ENCODE results near the gene GAL3ST2.
"Not testable (repeated sequence)": the region's sequence is repeated elsewhere in the genome, so short reads cannot be mapped to it uniquely, and the experiment has no call there.

The GAL3ST2 gene

GRCh38 chr2:241753493-241753892 is 23.1 kb upstream of the GAL3ST2 start:
- ATAC-seq (ENCODE audit: low read depth) (no peak), DNase-seq (ENCODE audit: low spot score) (no peak)
- no peak overlapping the region for H3K4me3 ChIP-seq (ENCODE audit: severe bottlenecking)
- peaks cover 13% of the 10 kb centered on the region for H3K36me3 ChIP-seq (ENCODE audit: low read depth)
- H3K9me3 ChIP-seq (ENCODE audit: severe bottlenecking) = no peaks in the 10 kb centered on the region
- H3K27ac ChIP-seq (ENCODE audit: poor library complexity, severe bottlenecking) = no peak overlapping the region
- TF ChIP-seq CTCF (IDR thresholded peaks at IDR 0.05; ENCODE audit: poor library complexity, severe bottlenecking) = no peak
- no peaks in the 10 kb centered on the region for H3K27me3 ChIP-seq (ENCODE audit: insufficient read depth, poor library complexity, severe bottlenecking)
- no peaks in the 10 kb centered on the region for H3K4me1 ChIP-seq (ENCODE audit: insufficient read depth, poor library complexity, severe bottlenecking)

- Histone ChIP-seq H3K27me3 (ENCODE audit: insufficient read depth, poor library complexity, severe bottlenecking) (no peaks in the 10 kb centered on the region), H3K4me3 (ENCODE audit: severe bottlenecking) (no peak overlapping the region), H3K9me3 (ENCODE audit: severe bottlenecking) (no peaks in the 10 kb centered on the region), H3K27ac (ENCODE audit: poor library complexity, severe bottlenecking) (no peak overlapping the region), H3K36me3 (ENCODE audit: low read depth) (peaks cover 13% of the 10 kb centered on the region), H3K4me1 (ENCODE audit: insufficient read depth, poor library complexity, severe bottlenecking) (no peaks in the 10 kb centered on the region)
- no peak for TF ChIP-seq CTCF (IDR thresholded peaks at IDR 0.05; ENCODE audit: poor library complexity, severe bottlenecking)
- DNase-seq (ENCODE audit: low spot score) = no peak
- no peak for ATAC-seq (ENCODE audit: low read depth)
Measured at GRCh38 chr2:241754042-241754441, 22.6 kb upstream of the GAL3ST2 start.

- ATAC-seq (ENCODE audit: low read depth) = no peak
- Histone ChIP-seq H3K4me3 (ENCODE audit: severe bottlenecking) (no peak overlapping the region), H3K27ac (ENCODE audit: poor library complexity, severe bottlenecking) (no peak overlapping the region), H3K27me3 (ENCODE audit: insufficient read depth, poor library complexity, severe bottlenecking) (no peaks in the 10 kb centered on the region), H3K36me3 (ENCODE audit: low read depth) (peaks cover 17% of the 10 kb centered on the region), H3K9me3 (ENCODE audit: severe bottlenecking) (no peaks in the 10 kb centered on the region), H3K4me1 (ENCODE audit: insufficient read depth, poor library complexity, severe bottlenecking) (no peaks in the 10 kb centered on the region)
- TF ChIP-seq CTCF (IDR thresholded peaks at IDR 0.05; ENCODE audit: poor library complexity, severe bottlenecking) = no peak
- no peak for DNase-seq (ENCODE audit: low spot score)
Measured at GRCh38 chr2:241755166-241755565, 21.5 kb upstream of the GAL3ST2 start.

GRCh38 chr2:241755777-241756176 is 20.8 kb upstream of the GAL3ST2 start:
- no peaks in the 10 kb centered on the region for H3K9me3 ChIP-seq (ENCODE audit: severe bottlenecking)
- no peak for TF ChIP-seq CTCF (IDR thresholded peaks at IDR 0.05; ENCODE audit: poor library complexity, severe bottlenecking)
- DNase-seq (ENCODE audit: low spot score) = no peak
- H3K4me3 ChIP-seq (ENCODE audit: severe bottlenecking) = no peak overlapping the region
- H3K36me3 ChIP-seq (ENCODE audit: low read depth) = peaks cover 19% of the 10 kb centered on the region
- no peaks in the 10 kb centered on the region for H3K4me1 ChIP-seq (ENCODE audit: insufficient read depth, poor library complexity, severe bottlenecking)
- ATAC-seq (ENCODE audit: low read depth) = no peak
- H3K27ac ChIP-seq (ENCODE audit: poor library complexity, severe bottlenecking) = no peak overlapping the region
- no peaks in the 10 kb centered on the region for H3K27me3 ChIP-seq (ENCODE audit: insufficient read depth, poor library complexity, severe bottlenecking)

GRCh38 chr2:241759067-241759807 is 17.4 kb upstream of the GAL3ST2 start:
- H3K4me1 ChIP-seq (ENCODE audit: insufficient read depth, poor library complexity, severe bottlenecking) = no peaks in the 10 kb centered on the region
- DNase-seq (ENCODE audit: low spot score) (no peak), ATAC-seq (ENCODE audit: low read depth) (no peak)
- H3K9me3 ChIP-seq (ENCODE audit: severe bottlenecking) = no peaks in the 10 kb centered on the region
- TF ChIP-seq CTCF (IDR thresholded peaks at IDR 0.05; ENCODE audit: poor library complexity, severe bottlenecking) = no peak
- H3K36me3 ChIP-seq (ENCODE audit: low read depth) = peaks cover 22% of the 10 kb centered on the region
- no peak overlapping the region for H3K27ac ChIP-seq (ENCODE audit: poor library complexity, severe bottlenecking)
- H3K27me3 ChIP-seq (ENCODE audit: insufficient read depth, poor library complexity, severe bottlenecking) = no peaks in the 10 kb centered on the region
- H3K4me3 ChIP-seq (ENCODE audit: severe bottlenecking) = no peak overlapping the region

- H3K27me3 ChIP-seq (ENCODE audit: insufficient read depth, poor library complexity, severe bottlenecking); ATAC-seq (ENCODE audit: low read depth); H3K4me3 ChIP-seq (ENCODE audit: severe bottlenecking); H3K9me3 ChIP-seq (ENCODE audit: severe bottlenecking); H3K27ac ChIP-seq (ENCODE audit: poor library complexity, severe bottlenecking); H3K4me1 ChIP-seq (ENCODE audit: insufficient read depth, poor library complexity, severe bottlenecking); DNase-seq (ENCODE audit: low spot score): not testable (repeated sequence)
- peaks cover 22% of the 10 kb centered on the region for H3K36me3 ChIP-seq (ENCODE audit: low read depth)
Measured at GRCh38 chr2:241759893-241760292, 16.7 kb upstream of the GAL3ST2 start.
